SU-DHL-6 (cell line): ENCODE data around the gene ZDHHC8.

Source experiments
- H2AFZ ChIP-seq: fragments of 200-600 bp; sonication (generic); 2 replicates; pipeline ENCODE4 v1.6.1; 2014; ENCODE audit warnings: low read depth, mild to moderate bottlenecking, moderate library complexity, mixed read lengths, antibody characterized with exemption, low read length; ENCODE audit not compliant: severe bottlenecking
- H3F3A ChIP-seq: fragments of 200-600 bp; shearing (Covaris generic); 2 replicates; pipeline ENCODE4 v1.6.0; 2016; ENCODE audit warnings: antibody characterized with exemption, mild to moderate bottlenecking; ENCODE audit not compliant: insufficient read depth
- H3K27ac ChIP-seq: fragments of 200-600 bp; sonication (generic); 2 replicates; pipeline ENCODE4 v1.5.1; 2016; ENCODE audit warnings: low read depth, mild to moderate bottlenecking, low read length, moderate library complexity, mixed read lengths
- H3K27me3 ChIP-seq: fragments of 200-600 bp; sonication (generic), shearing (Covaris generic); 2 replicates; pipeline ENCODE4 v1.6.0; 2014; ENCODE audit warnings: mild to moderate bottlenecking, low read length
- H3K36me3 ChIP-seq: fragments of 200-600 bp; sonication (generic); 2 replicates; pipeline ENCODE4 v1.6.1; 2014; ENCODE audit warnings: mild to moderate bottlenecking, low read length, mixed read lengths
- H3K4me2 ChIP-seq: fragments of 300-600, 200-600 bp; shearing (Covaris generic), sonication (generic); 2 replicates; pipeline ENCODE4 v1.6.0; 2014; ENCODE audit warnings: low read length, low read depth, mild to moderate bottlenecking; ENCODE audit not compliant: poor library complexity, severe bottlenecking
- H3K4me3 ChIP-seq: fragments of 200-600 bp; sonication (generic); 2 replicates; pipeline ENCODE4 v1.5.1; 2014; ENCODE audit warnings: antibody characterized with exemption, low read length, mild to moderate bottlenecking, mixed read lengths; ENCODE audit not compliant: insufficient read depth, poor library complexity, severe bottlenecking
- H3K79me2 ChIP-seq: fragments of 200-600 bp; sonication (generic); 2 replicates; pipeline ENCODE4 v1.6.1; 2014; ENCODE audit warnings: mild to moderate bottlenecking, low read length, moderate library complexity; ENCODE audit not compliant: insufficient read depth
- H3K9ac ChIP-seq: fragments of 200-600 bp; sonication (generic); 2 replicates; pipeline ENCODE4 v1.7.0; 2014; ENCODE audit warnings: mild to moderate bottlenecking, low read length
- H3K9me2 ChIP-seq: fragments of 200-600 bp; sonication (generic); replicated peaks from 2 replicates; pipeline ENCODE4 v1.6.1; 2014; ENCODE audit warnings: low read length; ENCODE audit not compliant: insufficient read depth
- H3K9me3 ChIP-seq: fragments of 200-600 bp; sonication (generic); 2 replicates; pipeline ENCODE4 v1.6.1; 2014; ENCODE audit warnings: low read length, mixed read lengths; ENCODE audit not compliant: insufficient read depth
- H4K20me1 ChIP-seq: fragments of 200-600 bp; sonication (generic); 2 replicates; pipeline ENCODE4 v1.6.1; 2014; ENCODE audit warnings: low read depth, mild to moderate bottlenecking, antibody characterized with exemption, low read length, moderate library complexity, mixed read lengths
- CTCF ChIP-seq: fragments of 200-600 bp; sonication (generic); IDR thresholded peaks from one replicate; pipeline ENCODE4 v1.5.1; 2017; ENCODE audit warnings: antibody characterized with exemption, mild to moderate bottlenecking, low read length, moderate library complexity; ENCODE audit not compliant: insufficient read depth, poor library complexity, severe bottlenecking
- EZH2phosphoT487 ChIP-seq: fragments of 200-600 bp; sonication (generic), shearing (Covaris generic); conservative IDR thresholded peaks from 2 replicates; pipeline ENCODE4 v1.6.1; 2018; ENCODE audit warnings: mild to moderate bottlenecking, antibody characterized with exemption, low read length, moderate library complexity, mixed read lengths

ZDHHC8 gene

GRCh38 chr22:20181884-20182236, 50.3 kb downstream of the ZDHHC8 start:
- Histone ChIP-seq H3K4me3 (no peak overlapping the region), H3K36me3 (no peaks in the 10 kb centered on the region), H3K27me3 (no peaks in the 10 kb centered on the region), H3K4me2 (no peak overlapping the region), H3K79me2 (no peaks in the 10 kb centered on the region), H3K9ac (no peak overlapping the region), H2AFZ (no peak overlapping the region), H3K9me3 (no peaks in the 10 kb centered on the region), H3K27ac (no peak overlapping the region), H3K9me2 (no peaks in the 10 kb centered on the region), H3F3A (no peaks in the 10 kb centered on the region), H4K20me1 (no peaks in the 10 kb centered on the region)
- no peak for TF ChIP-seq EZH2phosphoT487
- no peak for TF ChIP-seq CTCF

- no peak overlapping the region for H2AFZ ChIP-seq
- no peak overlapping the region for H3K9ac ChIP-seq
- no peak overlapping the region for H3K4me3 ChIP-seq
- H3K9me2 ChIP-seq: no peaks in the 10 kb centered on the region
- H3K9me3 ChIP-seq: no peaks in the 10 kb centered on the region
- H3K27me3 ChIP-seq: no peaks in the 10 kb centered on the region
- H3K36me3 ChIP-seq: no peaks in the 10 kb centered on the region
- no peak for TF ChIP-seq EZH2phosphoT487
- TF ChIP-seq CTCF: no peak
- no peak overlapping the region for H3K4me2 ChIP-seq
- H3F3A ChIP-seq: no peaks in the 10 kb centered on the region
- no peak overlapping the region for H3K27ac ChIP-seq
- no peaks in the 10 kb centered on the region for H4K20me1 ChIP-seq
- no peaks in the 10 kb centered on the region for H3K79me2 ChIP-seq
These were observed 50.8 kb downstream of the ZDHHC8 start for GRCh38 chr22:20182365-20182764.

GRCh38 chr22:20183101-20183500, 51.5 kb downstream of the ZDHHC8 start:
- no peak overlapping the region for H3K4me3 ChIP-seq
- no peaks in the 10 kb centered on the region for H3K9me2 ChIP-seq
- H3K36me3 ChIP-seq: no peaks in the 10 kb centered on the region
- H3K9ac ChIP-seq: no peak overlapping the region
- H3K9me3 ChIP-seq: no peaks in the 10 kb centered on the region
- H2AFZ ChIP-seq: no peak overlapping the region
- no peaks in the 10 kb centered on the region for H3F3A ChIP-seq
- no peaks in the 10 kb centered on the region for H3K27me3 ChIP-seq
- TF ChIP-seq EZH2phosphoT487: no peak
- TF ChIP-seq CTCF: no peak
- no peaks in the 10 kb centered on the region for H4K20me1 ChIP-seq
- no peak overlapping the region for H3K4me2 ChIP-seq
- no peak overlapping the region for H3K27ac ChIP-seq
- no peaks in the 10 kb centered on the region for H3K79me2 ChIP-seq

GRCh38 chr22:20183823-20184222, 52.2 kb downstream of the ZDHHC8 start:
- H3K9ac ChIP-seq: no peak overlapping the region
- no peaks in the 10 kb centered on the region for H3K9me2 ChIP-seq

More at GRCh38 chr22:20183823-20184222, 52.2 kb downstream of the ZDHHC8 start:
- no peaks in the 10 kb centered on the region for H3K36me3 ChIP-seq
- no peak overlapping the region for H3K27ac ChIP-seq
- no peaks in the 10 kb centered on the region for H3K27me3 ChIP-seq
- no peaks in the 10 kb centered on the region for H3K9me3 ChIP-seq
- TF ChIP-seq EZH2phosphoT487 (no peak), CTCF (no peak)
- no peak overlapping the region for H3K4me2 ChIP-seq
- H3F3A ChIP-seq: no peaks in the 10 kb centered on the region
- H2AFZ ChIP-seq: no peak overlapping the region
- H4K20me1 ChIP-seq: no peaks in the 10 kb centered on the region
- no peaks in the 10 kb centered on the region for H3K79me2 ChIP-seq
- no peak overlapping the region for H3K4me3 ChIP-seq
